Mesendoderm (in vitro differentiated cells): Measurements from ENCODE around the gene TNFRSF18.

Experiments
- DNase-seq: peaks from one replicate; pipeline ENCODE4 v3.0.0; 2013
- H2AK5ac ChIP-seq: 2 replicates; pipeline ENCODE4 v1.6.1; 2013; ENCODE audit warnings: low read length, inconsistent platforms
- H2BK120ac ChIP-seq: 2 replicates; pipeline ENCODE4 v1.6.1; 2013; ENCODE audit warnings: low read depth, mild to moderate bottlenecking, low read length, moderate library complexity, mixed read lengths
- H2BK15ac ChIP-seq: replicated peaks from 2 replicates; pipeline ENCODE4 v1.6.1; 2013; ENCODE audit warnings: low read depth, mild to moderate bottlenecking, moderate library complexity
- H2BK5ac ChIP-seq: 2 replicates; pipeline ENCODE4 v1.6.1; 2013; ENCODE audit warnings: low read length, inconsistent platforms
- H3K18ac ChIP-seq: 2 replicates; pipeline ENCODE4 v1.6.1; 2013; ENCODE audit warnings: mild to moderate bottlenecking, low read length, mixed read lengths
- H3K23ac ChIP-seq: one replicate; pipeline ENCODE4 v1.6.1; 2013; ENCODE audit warnings: low read length
- H3K27ac ChIP-seq: 2 replicates; pipeline ENCODE4 v1.5.1; 2013; ENCODE audit warnings: low read depth, mild to moderate bottlenecking, inconsistent platforms, low read length, moderate library complexity
- H3K27me3 ChIP-seq: 2 replicates; pipeline ENCODE4 v1.6.1; 2013; ENCODE audit warnings: low read length, control low read depth, mild to moderate bottlenecking, inconsistent platforms; ENCODE audit not compliant: insufficient read depth, poor library complexity
- H3K36me3 ChIP-seq: 2 replicates; pipeline ENCODE4 v1.6.1; 2013; ENCODE audit warnings: low read length, inconsistent platforms; ENCODE audit not compliant: control insufficient read depth, insufficient read depth
- H3K4ac ChIP-seq: one replicate; pipeline ENCODE4 v1.6.1; 2013; ENCODE audit warnings: low read depth, mild to moderate bottlenecking, low read length, moderate library complexity
- H3K4me1 ChIP-seq: 2 replicates; pipeline ENCODE4 v1.6.1; 2013; ENCODE audit warnings: low read depth, low read length, inconsistent platforms; ENCODE audit not compliant: control insufficient read depth
- H3K4me2 ChIP-seq: 2 replicates; pipeline ENCODE4 v1.6.1; 2013; ENCODE audit warnings: low read length
- H3K4me3 ChIP-seq: 2 replicates; pipeline ENCODE4 v1.5.1; 2013; ENCODE audit warnings: mild to moderate bottlenecking, low read length
- H3K56ac ChIP-seq: one replicate; pipeline ENCODE4 v1.6.1; 2013; ENCODE audit warnings: low read length
- H3K79me1 ChIP-seq: 2 replicates; pipeline ENCODE4 v1.6.1; 2013; ENCODE audit warnings: low read length, inconsistent platforms
- H3K79me2 ChIP-seq: 2 replicates; pipeline ENCODE4 v1.6.1; 2013; ENCODE audit warnings: mild to moderate bottlenecking, low read length; ENCODE audit not compliant: control insufficient read depth, insufficient read depth
- H3K9ac ChIP-seq: 2 replicates; pipeline ENCODE4 v1.6.1; 2013; ENCODE audit warnings: low read length, inconsistent platforms
- H4K5ac ChIP-seq: one replicate; pipeline ENCODE4 v1.6.1; 2013; ENCODE audit warnings: low read length
- H4K8ac ChIP-seq: one replicate; pipeline ENCODE4 v1.6.1; 2013; ENCODE audit warnings: low read depth, mild to moderate bottlenecking, control low read depth, low read length, moderate library complexity
- WGBS: extraction: QIAGEN DNeasy Blood & Tissue Kit; methylation state at CpG from one replicate; pipeline ENCODE4 v1.1.7; 2013; ENCODE audit warnings: low lambda C conversion rate, missing lambda C conversion rate; ENCODE audit not compliant: insufficient coverage; ENCODE audit errors: extremely low coverage; 5-methylcytosine and 5-hydroxymethylcytosine counted together

TNFRSF18 gene

GRCh38 chr1:1160281-1160930, 46.0 kb downstream of the TNFRSF18 start:
- Histone ChIP-seq H3K23ac (no peak overlapping the region), H3K27me3 (no peaks in the 10 kb centered on the region), H3K56ac (no peak overlapping the region), H2BK120ac (no peak overlapping the region), H4K8ac (no peak overlapping the region), H3K4me3 (no peak overlapping the region), H2AK5ac (no peak overlapping the region), H3K9ac (no peak overlapping the region), H3K4ac (no peak overlapping the region), H3K27ac (no peak overlapping the region), H2BK5ac (no peak overlapping the region), H4K5ac (no peak overlapping the region), H3K18ac (no peak overlapping the region), H3K79me1 (no peaks in the 10 kb centered on the region), H3K4me1 (peaks cover 6% of the 10 kb centered on the region), H2BK15ac (no peak overlapping the region), H3K4me2 (no peak overlapping the region), H3K79me2 (no peaks in the 10 kb centered on the region), H3K36me3 (no peaks in the 10 kb centered on the region)
- no peak for DNase-seq
- WGBS = no CpG with 5 or more reads among the region's 23 CpGs

- peak overlapping the region; percentile 91 for H3K4me2 ChIP-seq
- peak overlapping the region; percentile 92 for H3K18ac ChIP-seq
- DNase-seq = peak; percentile 62
- no peaks in the 10 kb centered on the region for H3K36me3 ChIP-seq
- H4K8ac ChIP-seq = peak overlapping the region; percentile 91
- peaks cover 2% of the 10 kb centered on the region for H3K4me1 ChIP-seq
- H3K56ac ChIP-seq = peak overlapping the region; percentile 94
- no peaks in the 10 kb centered on the region for H3K79me1 ChIP-seq
- H2BK120ac ChIP-seq = peak overlapping the region; percentile 7
- H3K79me2 ChIP-seq = no peaks in the 10 kb centered on the region
- no CpG with 5 or more reads among the region's 46 CpGs for WGBS
- no peak overlapping the region for H3K4me3 ChIP-seq
- no peak overlapping the region for H4K5ac ChIP-seq
- peak overlapping the region; percentile 77 for H3K27ac ChIP-seq
- peak overlapping the region; percentile 90 for H3K9ac ChIP-seq
- peak overlapping the region; percentile 76 for H3K4ac ChIP-seq
- H2AK5ac ChIP-seq = peak overlapping the region; percentile 11
- no peaks in the 10 kb centered on the region for H3K27me3 ChIP-seq
- peak overlapping the region; percentile 80 for H3K23ac ChIP-seq
- no peak overlapping the region for H2BK15ac ChIP-seq
- peak overlapping the region; percentile 63 for H2BK5ac ChIP-seq
Measured at GRCh38 chr1:1157914-1158710, 48.3 kb downstream of the TNFRSF18 start.

- no peaks in the 10 kb centered on the region for H3K27me3 ChIP-seq
- H4K8ac ChIP-seq = peak overlapping the region; percentile 91
- peak; percentile 81 for DNase-seq
- WGBS = no CpG with 5 or more reads among the region's 29 CpGs
- peak overlapping the region; percentile 90 for H3K9ac ChIP-seq
- H3K79me1 ChIP-seq = no peaks in the 10 kb centered on the region
- H2BK5ac ChIP-seq = peak overlapping the region; percentile 63
- H3K56ac ChIP-seq = peak overlapping the region; percentile 94
- no peak overlapping the region for H2BK15ac ChIP-seq
- H4K5ac ChIP-seq = no peak overlapping the region
- H3K4me3 ChIP-seq = peak overlapping the region; percentile 28
- H3K18ac ChIP-seq = peak overlapping the region; percentile 92
- H3K4me2 ChIP-seq = peak overlapping the region; percentile 91
- peak overlapping the region; percentile 3 for H2BK120ac ChIP-seq
- peak overlapping the region; percentile 66 for H3K23ac ChIP-seq
- no peak overlapping the region for H2AK5ac ChIP-seq
- H3K79me2 ChIP-seq = no peaks in the 10 kb centered on the region
- H3K4ac ChIP-seq = peak overlapping the region; percentile 76
- peak overlapping the region; percentile 77 for H3K27ac ChIP-seq
- peaks cover 2% of the 10 kb centered on the region for H3K4me1 ChIP-seq
- H3K36me3 ChIP-seq = no peaks in the 10 kb centered on the region
Measured at GRCh38 chr1:1157426-1157913, 48.9 kb downstream of the TNFRSF18 start.

- no peak overlapping the region for H3K4me3 ChIP-seq
- H3K9ac ChIP-seq = no peak overlapping the region
- no peaks in the 10 kb centered on the region for H3K79me1 ChIP-seq
- no peak overlapping the region for H3K4me2 ChIP-seq
- no peak for DNase-seq
- no peak overlapping the region for H2BK120ac ChIP-seq
- peaks cover 2% of the 10 kb centered on the region for H3K4me1 ChIP-seq
- H3K18ac ChIP-seq = no peak overlapping the region
- no peak overlapping the region for H4K5ac ChIP-seq
- H2BK5ac ChIP-seq = no peak overlapping the region
- H3K56ac ChIP-seq = no peak overlapping the region
- H2AK5ac ChIP-seq = no peak overlapping the region
- no peak overlapping the region for H3K4ac ChIP-seq
- H3K36me3 ChIP-seq = no peaks in the 10 kb centered on the region
- WGBS = no CpG with 5 or more reads among the region's 9 CpGs
- H4K8ac ChIP-seq = no peak overlapping the region
- no peak overlapping the region for H3K27ac ChIP-seq
- no peak overlapping the region for H3K23ac ChIP-seq
- H3K27me3 ChIP-seq = no peaks in the 10 kb centered on the region
- no peaks in the 10 kb centered on the region for H3K79me2 ChIP-seq
- H2BK15ac ChIP-seq = no peak overlapping the region
Measured at GRCh38 chr1:1157033-1157365, 49.4 kb downstream of the TNFRSF18 start.

GRCh38 chr1:1156140-1157032, 50.0 kb downstream of the TNFRSF18 start:
- no CpG with 5 or more reads among the region's 26 CpGs for WGBS
- H4K8ac ChIP-seq = no peak overlapping the region
- H2AK5ac ChIP-seq = no peak overlapping the region
- peaks cover 2% of the 10 kb centered on the region for H3K4me1 ChIP-seq
- H3K56ac ChIP-seq = no peak overlapping the region
- H2BK15ac ChIP-seq = no peak overlapping the region
- H3K4me3 ChIP-seq = no peak overlapping the region
- H4K5ac ChIP-seq = no peak overlapping the region
- H3K79me1 ChIP-seq = no peaks in the 10 kb centered on the region
- H2BK5ac ChIP-seq = no peak overlapping the region
- H3K4me2 ChIP-seq = no peak overlapping the region
- H3K79me2 ChIP-seq = no peaks in the 10 kb centered on the region
- no peak overlapping the region for H3K18ac ChIP-seq
- H2BK120ac ChIP-seq = no peak overlapping the region
- no peaks in the 10 kb centered on the region for H3K27me3 ChIP-seq
- no peaks in the 10 kb centered on the region for H3K36me3 ChIP-seq
- H3K23ac ChIP-seq = no peak overlapping the region
- H3K4ac ChIP-seq = no peak overlapping the region
- no peak for DNase-seq
- H3K27ac ChIP-seq = no peak overlapping the region
- H3K9ac ChIP-seq = no peak overlapping the region
